A549 treated with Mapracorat at 1 μM for 4 hours (cell line): ENCODE results near the gene TRAK2. TPM values are rescaled to one million over a fixed set of nuclear protein-coding genes. Genes with fewer than 3 reads are reported as not detected.

ENCODE experiments used
- total RNA-seq: library from RNA; stranded (reverse); fragments of 200-300 nt; extraction: Qiagen RNA extraction; gene quantifications from 5 replicates; pipeline ENCODE4 v1.2.3, GENCODE V29; 2022

Gene TRAK2
- 11.5 to 15.3 TPM (median 14.1 TPM) in 5 replicates for total RNA-seq

GRCh38 chr2:201451292-201452057, at the start of gene TRAK2, which contains the start of gene STRADB:
Gene TRAK2 (minus strand): TSS chr2:201451458. CDS start chr2:201420507, 30,951 bp downstream.
Gene STRADB (plus strand): TSS chr2:201451740. CDS start chr2:201454841, 3,101 bp downstream.

GRCh38 chr2:201357221-201357620, 94.0 kb downstream of the TRAK2 start, which contains the start of gene FLACC1:
Gene FLACC1 (minus strand): TSS chr2:201357345. CDS start chr2:201351404, 5,941 bp downstream.

Other genes with a start within 250 kb of the TRAK2 start
- gene CASP8, start 190.9 kb downstream of the TRAK2 start, total RNA-seq, result 27.3 to 35.7 TPM (median 32.0 TPM) in 5 replicates
- 0.13 to 0.14 TPM in 2 of 5 replicates, not detected in the others for gene FLACC1, start 94.1 kb downstream of the TRAK2 start, total RNA-seq
- 19.1 to 28.2 TPM (median 23.4 TPM) in 5 replicates for gene STRADB, start 282 bp upstream of the TRAK2 start, total RNA-seq
- 16.7 to 21.6 TPM (median 20.3 TPM) in 5 replicates for gene TMEM237, start 192.0 kb upstream of the TRAK2 start, total RNA-seq
- 0.09 to 0.10 TPM in 2 of 5 replicates, not detected in the others for gene MPP4, start 247.2 kb upstream of the TRAK2 start, total RNA-seq